T-helper 22 cell (primary cell): ENCODE data around the gene MARS1.
"Not testable (repeated sequence)": the region's sequence is repeated elsewhere in the genome, so short reads cannot be mapped to it uniquely, and the experiment has no call there.

Experiments
- DNase-seq: peaks from one replicate; pipeline ENCODE4 v3.0.0-alpha.2; 2020; ENCODE audit warnings: low read depth

The MARS1 gene

DNA sequence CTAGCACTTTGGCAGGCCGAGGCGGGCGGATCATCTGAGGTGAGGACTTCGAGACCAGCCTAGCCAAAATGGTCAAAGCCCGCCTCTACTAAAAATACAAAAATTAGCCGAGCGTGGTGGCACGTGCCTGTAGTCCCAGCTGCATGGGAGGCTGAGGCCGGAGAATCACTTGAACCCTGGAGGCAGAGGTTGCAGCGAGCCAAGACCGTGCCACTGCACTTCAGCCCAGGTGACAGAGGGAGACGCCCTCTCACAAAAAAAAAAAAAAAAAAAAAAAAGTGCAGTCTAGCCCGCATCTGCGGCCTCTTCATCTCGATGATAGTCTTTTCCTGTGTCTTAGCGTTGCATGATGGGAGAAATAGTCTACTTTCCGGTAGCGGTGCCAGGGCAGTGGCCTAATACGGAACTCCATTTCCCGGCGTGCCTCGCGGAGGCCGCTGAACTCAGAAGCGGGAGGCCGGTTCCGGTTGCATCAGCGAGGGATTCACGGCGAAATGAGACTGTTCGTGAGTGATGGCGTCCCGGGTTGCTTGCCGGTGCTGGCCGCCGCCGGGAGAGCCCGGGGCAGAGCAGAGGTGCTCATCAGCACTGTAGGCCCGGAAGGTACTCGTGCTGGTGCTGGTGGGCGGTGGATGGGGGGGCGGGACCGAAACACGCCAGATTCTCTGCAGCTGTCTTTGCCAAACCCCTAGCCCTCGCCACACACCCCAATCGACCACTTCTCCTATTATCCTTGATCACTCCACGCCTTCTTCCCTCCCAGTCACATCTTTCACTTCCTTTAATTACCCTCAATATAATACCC is at the start of gene MARS1:
TSS of gene MARS1 (plus strand) at position 472 of the 805 bp plus-strand sequence. CDS start at position 495, 23 bp downstream.
- peak; percentile 90 for DNase-seq

DNA sequence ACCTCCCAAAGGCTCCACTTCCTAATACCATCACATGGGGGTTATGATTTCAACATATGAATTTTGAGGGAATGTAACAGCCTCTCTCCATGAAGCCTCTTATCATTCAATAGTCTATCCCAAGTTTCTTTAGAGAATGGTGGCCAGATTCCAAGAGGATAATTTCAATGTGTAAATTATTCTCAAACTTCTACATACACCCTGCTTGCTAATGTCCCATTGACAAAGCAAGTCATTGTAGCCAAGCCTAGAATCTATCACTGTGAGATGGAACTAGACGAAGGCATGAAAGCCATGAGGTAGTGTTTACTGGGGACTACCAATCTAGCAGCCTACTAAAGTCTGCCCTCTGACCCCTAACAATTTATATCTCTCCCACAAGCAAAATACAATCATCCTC is 49.5 kb upstream of the MARS1 start:
- no peak for DNase-seq

DNA sequence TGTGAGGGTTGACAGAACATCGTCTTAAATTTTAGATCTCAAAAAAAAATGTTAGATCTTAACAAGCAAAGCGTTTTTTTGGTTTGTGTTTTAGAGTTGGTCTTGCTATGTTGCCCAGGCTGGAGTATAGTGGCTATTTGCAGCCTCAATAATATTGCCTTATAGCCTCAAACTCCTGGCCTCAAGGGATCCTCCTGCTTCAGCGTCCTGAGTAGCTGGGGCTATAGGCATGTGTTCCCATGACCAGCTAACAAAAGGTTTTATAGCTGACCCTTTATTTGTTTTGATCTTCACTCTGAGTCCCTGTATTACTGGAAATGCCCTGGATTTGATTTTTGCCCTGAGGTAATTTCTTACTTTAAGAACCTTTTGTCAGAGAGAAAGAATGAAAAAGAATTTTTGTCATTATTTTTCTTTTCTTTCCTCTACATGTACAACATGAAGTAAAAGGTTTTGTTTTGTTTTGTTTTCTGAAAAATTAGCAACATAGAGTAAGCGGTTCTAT is 48.1 kb upstream of the MARS1 start:
- no peak for DNase-seq

- DNase-seq: not testable (repeated sequence)
Observed at GRCh38 chr12:57441393-57441792, 46.5 kb upstream of the MARS1 start.

GRCh38 chr12:57441846-57442427 is 45.9 kb upstream of the MARS1 start:
- no peak for DNase-seq

- DNase-seq: not testable (repeated sequence)
Observed at GRCh38 chr12:57444337-57444736, 43.5 kb upstream of the MARS1 start.

DNA sequence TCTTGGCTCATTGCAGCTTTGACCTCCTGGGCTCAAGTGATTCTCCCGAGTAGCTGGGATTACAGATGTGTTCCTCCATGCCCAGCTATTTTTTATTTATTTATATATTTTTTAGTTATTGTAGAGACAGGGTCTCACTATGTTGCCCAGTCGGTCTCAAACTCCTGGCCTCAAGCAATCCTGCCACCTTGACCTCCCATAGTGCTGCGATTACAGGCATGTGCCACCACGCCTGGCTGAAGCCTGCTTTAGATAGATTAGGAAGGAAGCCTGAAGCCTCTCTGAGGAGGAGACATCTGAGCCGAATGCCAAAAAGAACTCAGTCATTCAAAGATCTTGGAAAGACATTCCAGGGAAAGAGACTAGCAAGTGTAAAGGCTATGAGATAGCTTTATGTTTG is 43.1 kb upstream of the MARS1 start:
- DNase-seq: no peak

GRCh38 chr12:57446292-57446960 is 41.4 kb upstream of the MARS1 start:
- DNase-seq: no peak

GRCh38 chr12:57448669-57449068 is 39.2 kb upstream of the MARS1 start:
- DNase-seq: no peak

DNA sequence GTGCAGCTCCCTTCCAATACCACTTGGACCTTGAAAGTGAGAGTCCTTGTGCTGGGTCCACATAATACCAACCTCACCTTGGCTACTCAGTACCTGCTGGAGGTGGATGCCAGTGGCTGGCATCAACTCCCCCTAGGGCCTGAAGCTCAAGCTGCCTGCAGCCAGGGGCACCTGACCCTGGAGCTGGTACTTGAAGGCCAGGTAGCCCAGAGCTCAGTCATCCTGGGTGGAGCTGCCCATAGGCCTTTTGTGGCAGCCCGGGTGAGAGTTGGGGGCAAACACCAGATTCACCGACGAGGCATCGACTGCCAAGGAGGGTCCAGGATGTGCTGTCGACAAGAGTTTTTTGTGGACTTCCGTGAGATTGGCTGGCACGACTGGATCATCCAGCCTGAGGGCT is 38.5 kb upstream of the MARS1 start:
- no peak for DNase-seq

GRCh38 chr12:57450057-57450456 is 37.8 kb upstream of the MARS1 start:
- DNase-seq: no peak

- DNase-seq: no peak
Observed at GRCh38 chr12:57451233-57451778, 36.6 kb upstream of the MARS1 start.

- DNase-seq: no peak
Observed at GRCh38 chr12:57452181-57452936, 35.5 kb upstream of the MARS1 start.

GRCh38 chr12:57452937-57453509 is 34.8 kb upstream of the MARS1 start:
- no peak for DNase-seq

- no peak for DNase-seq
Observed at GRCh38 chr12:57454213-57454565, 33.7 kb upstream of the MARS1 start.

GRCh38 chr12:57454566-57455373 is 33.1 kb upstream of the MARS1 start, which contains the start of gene INHBE:
INHBE (plus strand) TSS chr12:57455307; CDS start chr12:57455537, 230 bp downstream.
- DNase-seq: no peak

DNA sequence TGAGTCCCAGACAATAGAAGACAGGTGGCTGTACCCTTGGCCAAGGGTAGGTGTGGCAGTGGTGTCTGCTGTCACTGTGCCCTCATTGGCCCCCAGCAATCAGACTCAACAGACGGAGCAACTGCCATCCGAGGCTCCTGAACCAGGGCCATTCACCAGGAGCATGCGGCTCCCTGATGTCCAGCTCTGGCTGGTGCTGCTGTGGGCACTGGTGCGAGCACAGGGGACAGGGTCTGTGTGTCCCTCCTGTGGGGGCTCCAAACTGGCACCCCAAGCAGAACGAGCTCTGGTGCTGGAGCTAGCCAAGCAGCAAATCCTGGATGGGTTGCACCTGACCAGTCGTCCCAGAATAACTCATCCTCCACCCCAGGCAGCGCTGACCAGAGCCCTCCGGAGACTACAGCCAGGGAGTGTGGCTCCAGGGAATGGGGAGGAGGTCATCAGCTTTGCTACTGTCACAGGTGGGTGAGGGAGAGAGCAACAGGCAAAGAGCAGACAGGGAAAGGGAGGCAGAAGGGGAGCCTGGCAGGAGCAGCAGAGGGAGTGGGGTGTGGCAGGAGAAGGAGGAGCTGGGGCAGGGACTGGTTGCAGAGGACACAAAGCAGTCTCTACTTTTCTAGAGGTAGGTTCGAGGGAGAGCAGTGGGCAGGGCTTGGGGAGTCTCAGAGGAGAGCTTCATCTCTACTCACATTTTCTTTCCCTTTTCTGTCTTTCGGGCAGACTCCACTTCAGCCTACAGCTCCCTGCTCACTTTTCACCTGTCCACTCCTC is 32.3 kb upstream of the MARS1 start:
- DNase-seq: no peak

GRCh38 chr12:57456145-57456700 is 31.6 kb upstream of the MARS1 start:
- DNase-seq: no peak

DNA sequence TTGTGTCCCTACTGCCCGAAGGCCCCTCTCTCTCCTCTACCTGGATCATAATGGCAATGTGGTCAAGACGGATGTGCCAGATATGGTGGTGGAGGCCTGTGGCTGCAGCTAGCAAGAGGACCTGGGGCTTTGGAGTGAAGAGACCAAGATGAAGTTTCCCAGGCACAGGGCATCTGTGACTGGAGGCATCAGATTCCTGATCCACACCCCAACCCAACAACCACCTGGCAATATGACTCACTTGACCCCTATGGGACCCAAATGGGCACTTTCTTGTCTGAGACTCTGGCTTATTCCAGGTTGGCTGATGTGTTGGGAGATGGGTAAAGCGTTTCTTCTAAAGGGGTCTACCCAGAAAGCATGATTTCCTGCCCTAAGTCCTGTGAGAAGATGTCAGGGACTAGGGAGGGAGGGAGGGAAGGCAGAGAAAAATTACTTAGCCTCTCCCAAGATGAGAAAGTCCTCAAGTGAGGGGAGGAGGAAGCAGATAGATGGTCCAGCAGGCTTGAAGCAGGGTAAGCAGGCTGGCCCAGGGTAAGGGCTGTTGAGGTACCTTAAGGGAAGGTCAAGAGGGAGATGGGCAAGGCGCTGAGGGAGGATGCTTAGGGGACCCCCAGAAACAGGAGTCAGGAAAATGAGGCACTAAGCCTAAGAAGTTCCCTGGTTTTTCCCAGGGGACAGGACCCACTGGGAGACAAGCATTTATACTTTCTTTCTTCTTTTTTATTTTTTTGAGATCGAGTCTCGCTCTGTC is 31.0 kb upstream of the MARS1 start:
- DNase-seq: no peak
